HG02840 (cell line): ENCODE measurements around the gene PTPRT.

ENCODE experiments used
- ATAC-seq: cut with Tn5 transposase; IDR thresholded peaks from one replicate; pipeline ENCODE4 v1.9.1; 2021; ENCODE audit warnings: mild to moderate bottlenecking, moderate library complexity, moderate number of reproducible peaks; ENCODE audit not compliant: unreplicated experiment, low FRiP score

PTPRT gene

GRCh38 chr20:43137160-43137559 lies 52.5 kb downstream of the PTPRT start:
- ATAC-seq, result no peak

- no peak for ATAC-seq
Measured at GRCh38 chr20:43124241-43124640, 65.5 kb downstream of the PTPRT start.

- ATAC-seq, result no peak
Measured at GRCh38 chr20:43123180-43123579, 66.5 kb downstream of the PTPRT start.

- no peak for ATAC-seq
Measured at GRCh38 chr20:43119720-43120119, 70.0 kb downstream of the PTPRT start.

GRCh38 chr20:43102394-43102793 lies 87.3 kb downstream of the PTPRT start:
- no peak for ATAC-seq

GRCh38 chr20:43096931-43097260 lies 92.8 kb downstream of the PTPRT start:
- no peak for ATAC-seq

GRCh38 chr20:43096126-43096930 lies 93.4 kb downstream of the PTPRT start:
- no peak for ATAC-seq

- ATAC-seq, result no peak
Measured at GRCh38 chr20:43095034-43095433, 94.7 kb downstream of the PTPRT start.

- no peak for ATAC-seq
Measured at GRCh38 chr20:43092386-43093088, 97.2 kb downstream of the PTPRT start.

- ATAC-seq, result no peak
Measured at GRCh38 chr20:43068482-43068881, 121.2 kb downstream of the PTPRT start.

- no peak for ATAC-seq
Measured at GRCh38 chr20:43066125-43066524, 123.6 kb downstream of the PTPRT start.

GRCh38 chr20:43065299-43065698 lies 124.4 kb downstream of the PTPRT start:
- ATAC-seq, result no peak

- ATAC-seq, result no peak
Measured at GRCh38 chr20:43058077-43058476, 131.6 kb downstream of the PTPRT start.

GRCh38 chr20:43057317-43057716 lies 132.4 kb downstream of the PTPRT start:
- no peak for ATAC-seq

- no peak for ATAC-seq
Measured at GRCh38 chr20:43055181-43055884, 134.4 kb downstream of the PTPRT start.

GRCh38 chr20:43052532-43052931 lies 137.2 kb downstream of the PTPRT start:
- no peak for ATAC-seq

GRCh38 chr20:43046966-43047365 lies 142.7 kb downstream of the PTPRT start:
- no peak for ATAC-seq

GRCh38 chr20:43043887-43044286 lies 145.8 kb downstream of the PTPRT start:
- ATAC-seq, result no peak

- no peak for ATAC-seq
Measured at GRCh38 chr20:43040427-43040826, 149.3 kb downstream of the PTPRT start.

- ATAC-seq, result no peak
Measured at GRCh38 chr20:43037605-43038309, 151.9 kb downstream of the PTPRT start.
